Adrenal gland (tissue), 5 donors: ENCODE results near the gene KSR2.

Source experiments
- POLR2A ChIP-seq, 2 donors: fragments of 450-650 bp; IDR thresholded peaks; one replicate each; pipeline ENCODE4 v1.6.1; 2017; ENCODE audit warnings: antibody characterized with exemption in 2 of 2, mild to moderate bottlenecking in 2 of 2, moderate library complexity in 1 of 2
- TF ChIP-seq, protein P1 (sequence below), 6 experiments: fragments of 450-650 bp in 4 of 6; fragments of 200-600 bp in 2 of 6; sonication (generic) in 1 of 6; IDR thresholded peaks; 1 replicate in 5 of 6; 2 replicates in 1 of 6; pipeline versions ENCODE4 v1.5.1 to v1.8.0; 2016 to 2021; ENCODE audit warnings: antibody characterized with exemption in 6 of 6, mild to moderate bottlenecking in 2 of 6, moderate library complexity in 1 of 6
- donor health status: DM: no; HTN: no; CAD: no.

DNA sequence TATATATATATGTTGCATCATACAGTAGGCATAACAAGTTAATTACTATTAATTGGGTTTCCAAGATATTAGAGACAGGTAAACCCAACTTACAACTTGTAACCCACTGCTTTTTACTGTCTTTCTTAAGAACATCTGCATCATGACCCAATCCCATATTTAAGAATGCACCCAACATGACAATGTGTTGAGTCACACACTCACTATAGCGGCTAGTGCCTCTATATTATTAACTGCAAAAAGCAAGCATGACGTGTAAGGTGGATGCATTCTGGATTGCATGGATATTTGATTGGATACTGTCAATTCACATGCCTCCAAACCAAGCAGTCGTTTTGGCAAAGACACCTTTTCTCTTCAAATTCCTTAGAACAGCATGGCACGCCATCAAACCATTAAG lies 68.2 kb downstream of the KSR2 start:
- TF ChIP-seq, protein P1, sequence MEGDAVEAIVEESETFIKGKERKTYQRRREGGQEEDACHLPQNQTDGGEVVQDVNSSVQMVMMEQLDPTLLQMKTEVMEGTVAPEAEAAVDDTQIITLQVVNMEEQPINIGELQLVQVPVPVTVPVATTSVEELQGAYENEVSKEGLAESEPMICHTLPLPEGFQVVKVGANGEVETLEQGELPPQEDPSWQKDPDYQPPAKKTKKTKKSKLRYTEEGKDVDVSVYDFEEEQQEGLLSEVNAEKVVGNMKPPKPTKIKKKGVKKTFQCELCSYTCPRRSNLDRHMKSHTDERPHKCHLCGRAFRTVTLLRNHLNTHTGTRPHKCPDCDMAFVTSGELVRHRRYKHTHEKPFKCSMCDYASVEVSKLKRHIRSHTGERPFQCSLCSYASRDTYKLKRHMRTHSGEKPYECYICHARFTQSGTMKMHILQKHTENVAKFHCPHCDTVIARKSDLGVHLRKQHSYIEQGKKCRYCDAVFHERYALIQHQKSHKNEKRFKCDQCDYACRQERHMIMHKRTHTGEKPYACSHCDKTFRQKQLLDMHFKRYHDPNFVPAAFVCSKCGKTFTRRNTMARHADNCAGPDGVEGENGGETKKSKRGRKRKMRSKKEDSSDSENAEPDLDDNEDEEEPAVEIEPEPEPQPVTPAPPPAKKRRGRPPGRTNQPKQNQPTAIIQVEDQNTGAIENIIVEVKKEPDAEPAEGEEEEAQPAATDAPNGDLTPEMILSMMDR (IDR thresholded peaks at IDR 0.05): no peak
- no peak for TF ChIP-seq POLR2A (IDR thresholded peaks at IDR 0.05)
